ENCODE data around the gene USP17L15. TPM values are rescaled to one million over a fixed set of nuclear protein-coding genes. Genes with fewer than 3 reads are reported as not detected.

USP17L15 gene
- total and polyA plus RNA-seq, 10 of the 15 experiments (the other 5 are each of a cell fraction or from before 2014, with no cell fraction given) = 0.04 to 0.12 (median 0.07) TPM; not detected in 7

Other genes with a start within 250 kb of the USP17L15 start
Only the 7 nearest of the 20 such genes appear.
- gene USP17L10, start 23.7 kb upstream of the USP17L15 start, total RNA-seq (2014; rRNA removed) = not detected in 2 replicates
- not detected in 2 replicates for gene USP17L10, start 23.7 kb upstream of the USP17L15 start, total RNA-seq (2014; rRNA removed; fragmentation: Illumina TruSeq; extraction: Trizol)
- gene USP17L10, start 23.7 kb upstream of the USP17L15 start, total RNA-seq (2021) = not detected in 2 replicates
- not detected in 2 replicates for gene USP17L10, start 23.7 kb upstream of the USP17L15 start, polyA plus RNA-seq (2011; rRNA removed)
- not detected in 2 replicates for gene USP17L10, start 23.7 kb upstream of the USP17L15 start, polyA plus RNA-seq (2014; fragmentation: Illumina TruSeq; extraction: Trizol)
- gene USP17L10, start 23.7 kb upstream of the USP17L15 start, polyA plus RNA-seq (2014; fragmentation: Nextera tagmentation; extraction: Ambion mirVana) = not detected
- gene USP17L10, start 23.7 kb upstream of the USP17L15 start, polyA plus RNA-seq (2014; rRNA removed) = not detected in 2 replicates
- gene USP17L10, start 23.7 kb upstream of the USP17L15 start, polyA plus RNA-seq (2016; fragmentation: Nextera tagmentation; extraction: Ambion mirVana) = not detected
- gene USP17L11, start 19.0 kb upstream of the USP17L15 start, total RNA-seq (2014; rRNA removed) = not detected in 2 replicates
- not detected in 2 replicates for gene USP17L11, start 19.0 kb upstream of the USP17L15 start, total RNA-seq (2014; rRNA removed; fragmentation: Illumina TruSeq; extraction: Trizol)
- gene USP17L11, start 19.0 kb upstream of the USP17L15 start, total RNA-seq (2021) = 0.28 TPM in 1 of 2 replicates, not detected in the other
- gene USP17L11, start 19.0 kb upstream of the USP17L15 start, polyA plus RNA-seq (2011; rRNA removed) = not detected in 2 replicates
- gene USP17L11, start 19.0 kb upstream of the USP17L15 start, polyA plus RNA-seq (2014; fragmentation: Illumina TruSeq; extraction: Trizol) = not detected in 2 replicates
- not detected for gene USP17L11, start 19.0 kb upstream of the USP17L15 start, polyA plus RNA-seq (2014; fragmentation: Nextera tagmentation; extraction: Ambion mirVana)
- not detected in 2 replicates for gene USP17L11, start 19.0 kb upstream of the USP17L15 start, polyA plus RNA-seq (2014; rRNA removed)
- gene USP17L11, start 19.0 kb upstream of the USP17L15 start, polyA plus RNA-seq (2016; fragmentation: Nextera tagmentation; extraction: Ambion mirVana) = under 1 TPM; 0.25 to 0.62 TPM
- gene USP17L12, start 14.2 kb upstream of the USP17L15 start, total RNA-seq (2014; rRNA removed) = not detected in 2 replicates
- not detected in 2 replicates for gene USP17L12, start 14.2 kb upstream of the USP17L15 start, total RNA-seq (2014; rRNA removed; fragmentation: Illumina TruSeq; extraction: Trizol)
- gene USP17L12, start 14.2 kb upstream of the USP17L15 start, total RNA-seq (2021) = not detected in 2 replicates
- not detected in 2 replicates for gene USP17L12, start 14.2 kb upstream of the USP17L15 start, polyA plus RNA-seq (2011; rRNA removed)
- gene USP17L12, start 14.2 kb upstream of the USP17L15 start, polyA plus RNA-seq (2014; fragmentation: Illumina TruSeq; extraction: Trizol) = not detected in 2 replicates
- gene USP17L12, start 14.2 kb upstream of the USP17L15 start, polyA plus RNA-seq (2014; fragmentation: Nextera tagmentation; extraction: Ambion mirVana) = not detected
- gene USP17L12, start 14.2 kb upstream of the USP17L15 start, polyA plus RNA-seq (2014; rRNA removed) = not detected in 2 replicates
- gene USP17L12, start 14.2 kb upstream of the USP17L15 start, polyA plus RNA-seq (2016; fragmentation: Nextera tagmentation; extraction: Ambion mirVana) = not detected
- gene USP17L13, start 9.5 kb upstream of the USP17L15 start, total RNA-seq (2014; rRNA removed) = not detected in 2 replicates
- not detected in 2 replicates for gene USP17L13, start 9.5 kb upstream of the USP17L15 start, total RNA-seq (2014; rRNA removed; fragmentation: Illumina TruSeq; extraction: Trizol)
- not detected in 2 replicates for gene USP17L13, start 9.5 kb upstream of the USP17L15 start, total RNA-seq (2021)
- gene USP17L13, start 9.5 kb upstream of the USP17L15 start, polyA plus RNA-seq (2011; rRNA removed) = not detected in 2 replicates
- gene USP17L13, start 9.5 kb upstream of the USP17L15 start, polyA plus RNA-seq (2014; fragmentation: Illumina TruSeq; extraction: Trizol) = not detected in 2 replicates
- gene USP17L13, start 9.5 kb upstream of the USP17L15 start, polyA plus RNA-seq (2014; fragmentation: Nextera tagmentation; extraction: Ambion mirVana) = not detected
- gene USP17L13, start 9.5 kb upstream of the USP17L15 start, polyA plus RNA-seq (2014; rRNA removed) = not detected in 2 replicates
- gene USP17L13, start 9.5 kb upstream of the USP17L15 start, polyA plus RNA-seq (2016; fragmentation: Nextera tagmentation; extraction: Ambion mirVana) = not detected
- gene USP17L17, start 9.5 kb downstream of the USP17L15 start, total RNA-seq (2014; rRNA removed) = not detected in 2 replicates
- not detected in 2 replicates for gene USP17L17, start 9.5 kb downstream of the USP17L15 start, total RNA-seq (2014; rRNA removed; fragmentation: Illumina TruSeq; extraction: Trizol)
- not detected in 2 replicates for gene USP17L17, start 9.5 kb downstream of the USP17L15 start, total RNA-seq (2021)
- not detected in 2 replicates for gene USP17L17, start 9.5 kb downstream of the USP17L15 start, polyA plus RNA-seq (2011; rRNA removed)
- gene USP17L17, start 9.5 kb downstream of the USP17L15 start, polyA plus RNA-seq (2014; fragmentation: Illumina TruSeq; extraction: Trizol) = not detected in 2 replicates
- not detected for gene USP17L17, start 9.5 kb downstream of the USP17L15 start, polyA plus RNA-seq (2014; fragmentation: Nextera tagmentation; extraction: Ambion mirVana)
- not detected in 2 replicates for gene USP17L17, start 9.5 kb downstream of the USP17L15 start, polyA plus RNA-seq (2014; rRNA removed)
- gene USP17L17, start 9.5 kb downstream of the USP17L15 start, polyA plus RNA-seq (2016; fragmentation: Nextera tagmentation; extraction: Ambion mirVana) = not detected
- gene USP17L18, start 14.2 kb downstream of the USP17L15 start, total RNA-seq (2014; rRNA removed) = not detected in 2 replicates
- gene USP17L18, start 14.2 kb downstream of the USP17L15 start, total RNA-seq (2014; rRNA removed; fragmentation: Illumina TruSeq; extraction: Trizol) = not detected in 2 replicates
- not detected in 2 replicates for gene USP17L18, start 14.2 kb downstream of the USP17L15 start, total RNA-seq (2021)
- gene USP17L18, start 14.2 kb downstream of the USP17L15 start, polyA plus RNA-seq (2011; rRNA removed) = not detected in 2 replicates
- gene USP17L18, start 14.2 kb downstream of the USP17L15 start, polyA plus RNA-seq (2014; fragmentation: Illumina TruSeq; extraction: Trizol) = not detected in 2 replicates
- not detected for gene USP17L18, start 14.2 kb downstream of the USP17L15 start, polyA plus RNA-seq (2014; fragmentation: Nextera tagmentation; extraction: Ambion mirVana)
- not detected in 2 replicates for gene USP17L18, start 14.2 kb downstream of the USP17L15 start, polyA plus RNA-seq (2014; rRNA removed)
- gene USP17L18, start 14.2 kb downstream of the USP17L15 start, polyA plus RNA-seq (2016; fragmentation: Nextera tagmentation; extraction: Ambion mirVana) = not detected
- gene USP17L19, start 19.0 kb downstream of the USP17L15 start, total RNA-seq (2014; rRNA removed) = not detected in 2 replicates
- gene USP17L19, start 19.0 kb downstream of the USP17L15 start, total RNA-seq (2014; rRNA removed; fragmentation: Illumina TruSeq; extraction: Trizol) = not detected in 2 replicates
- not detected in 2 replicates for gene USP17L19, start 19.0 kb downstream of the USP17L15 start, total RNA-seq (2021)
- not detected in 2 replicates for gene USP17L19, start 19.0 kb downstream of the USP17L15 start, polyA plus RNA-seq (2011; rRNA removed)
- not detected in 2 replicates for gene USP17L19, start 19.0 kb downstream of the USP17L15 start, polyA plus RNA-seq (2014; fragmentation: Illumina TruSeq; extraction: Trizol)
- not detected for gene USP17L19, start 19.0 kb downstream of the USP17L15 start, polyA plus RNA-seq (2014; fragmentation: Nextera tagmentation; extraction: Ambion mirVana)
- gene USP17L19, start 19.0 kb downstream of the USP17L15 start, polyA plus RNA-seq (2014; rRNA removed) = not detected in 2 replicates
- not detected for gene USP17L19, start 19.0 kb downstream of the USP17L15 start, polyA plus RNA-seq (2016; fragmentation: Nextera tagmentation; extraction: Ambion mirVana)